Breast epithelium (tissue), 3 donors: ENCODE measurements around the gene ME2.

ENCODE experiments used
- CTCF ChIP-seq, 3 donors: fragments of 450-650 bp; IDR thresholded peaks; one replicate each; pipeline ENCODE4 v1.5.1; 2016 to 2017; ENCODE audit warnings: antibody characterized with exemption in 3 of 3, mild to moderate bottlenecking in 3 of 3, moderate library complexity in 3 of 3
- POLR2A ChIP-seq: fragments of 450-650 bp; IDR thresholded peaks from one replicate; pipeline ENCODE4 v1.6.1; 2016; ENCODE audit warnings: antibody characterized with exemption, mild to moderate bottlenecking, moderate library complexity
- POLR2AphosphoS5 ChIP-seq, 3 donors: sonication (generic); formaldehyde crosslinking; IDR thresholded peaks; one replicate each; pipeline ENCODE4 v1.6.1; 2017; ENCODE audit warnings: antibody characterized with exemption in 3 of 3

- no peak for TF ChIP-seq CTCF (IDR thresholded peaks at IDR 0.05)
- no peak for TF ChIP-seq POLR2A
- no peak for TF ChIP-seq POLR2AphosphoS5 (IDR thresholded peaks at IDR 0.05)
These were observed 28.4 kb upstream of the ME2 start for GRCh38 chr18:50850307-50851065.
